Astrocyte of the cerebellum (primary cell): Measurements from ENCODE around the gene RFX5.

Experiments used
- DNase-seq: peaks from one replicate; pipeline ENCODE4 v3.0.0-alpha.2; 2011; ENCODE audit warnings: low read depth
- H3K4me3 ChIP-seq: 2 replicates; pipeline ENCODE4 v1.5.1; 2011; ENCODE audit warnings: mild to moderate bottlenecking, low read depth, low read length, moderate library complexity
- CTCF ChIP-seq: IDR thresholded peaks from 2 replicates; pipeline ENCODE4 v1.5.1; 2012; ENCODE audit warnings: low read length, low read depth, moderate library complexity, mild to moderate bottlenecking; ENCODE audit errors: missing control alignments
- in situ Hi-C: cut with HindIII; loops from 2 replicates; pipeline ENCODE4 v1.10.0; 2017; ENCODE audit warnings: low sequenced_read_pairs

RFX5 gene

GRCh38 chr1:151327223-151327902 is 19.7 kb downstream of the RFX5 start, which contains the start of gene PI4KB:
TSS of gene PI4KB (minus strand) at chr1:151327416. CDS start at chr1:151316481, 10,935 bp downstream.
- H3K4me3 ChIP-seq, result peak within 1 kb of the TSS; percentile 83
- DNase-seq, result peak; percentile 98
- in situ Hi-C loops, result no loop called here
- no peak for TF ChIP-seq CTCF

- TF ChIP-seq CTCF, result no peak
- DNase-seq, result no peak
Measured at GRCh38 chr1:151326619-151327222, 20.3 kb downstream of the RFX5 start.

GRCh38 chr1:151325646-151326429 is 21.2 kb downstream of the RFX5 start:
- in situ Hi-C loops, result no loop called here
- TF ChIP-seq CTCF, result no peak
- DNase-seq, result no peak
- H3K4me3 ChIP-seq, result peak overlapping the region; percentile 83

More at GRCh38 chr1:151326619-151327222, 20.3 kb downstream of the RFX5 start:
- in situ Hi-C loops, result no loop called here
- H3K4me3 ChIP-seq, result peak overlapping the region; percentile 83

GRCh38 chr1:151325231-151325630 is 21.8 kb downstream of the RFX5 start:
- in situ Hi-C loops, result no loop called here
- H3K4me3 ChIP-seq, result peak overlapping the region; percentile 83
- no peak for DNase-seq
- TF ChIP-seq CTCF, result no peak

- in situ Hi-C loops, result no loop called here
- no peak for DNase-seq
- no peak overlapping the region for H3K4me3 ChIP-seq
- TF ChIP-seq CTCF, result no peak
Measured at GRCh38 chr1:151324390-151324930, 22.6 kb downstream of the RFX5 start.

- DNase-seq, result no peak
- in situ Hi-C loops, result no loop called here
- H3K4me3 ChIP-seq, result no peak overlapping the region
- no peak for TF ChIP-seq CTCF
Measured at GRCh38 chr1:151318975-151319374, 28.1 kb downstream of the RFX5 start.
